Mesothelial cell of epicardium (in vitro differentiated cells): ENCODE measurements around the gene NLRP5. TPM values are rescaled to one million over a fixed set of nuclear protein-coding genes. Genes with fewer than 3 reads are reported as not detected.

Experiments
- DNase-seq, 2 experiments: peaks; one replicate each; pipeline ENCODE4 v3.0.0; 2021; ENCODE audit warnings: low spot score in 2 of 2; ENCODE audit not compliant: unreplicated experiment in 2 of 2
- H3K27ac Mint-ChIP-seq: 2 replicates; pipeline ENCODE4 v1.8.0; 2021; ENCODE audit warnings: mixed read lengths
- H3K27me3 Mint-ChIP-seq: 2 replicates; pipeline ENCODE4 v1.8.0; 2021; ENCODE audit warnings: low read depth, mixed read lengths
- H3K36me3 Mint-ChIP-seq: 2 replicates; pipeline ENCODE4 v1.8.0; 2021; ENCODE audit warnings: mixed read lengths
- H3K4me1 Mint-ChIP-seq: 2 replicates; pipeline ENCODE4 v1.8.0; 2021; ENCODE audit warnings: mixed read lengths
- H3K4me3 Mint-ChIP-seq: 2 replicates; pipeline ENCODE4 v1.8.0; 2021; ENCODE audit warnings: mild to moderate bottlenecking, moderate library complexity, mixed read lengths
- H3K9me3 Mint-ChIP-seq: 2 replicates; pipeline ENCODE4 v1.8.0; 2021; ENCODE audit warnings: mixed read lengths
- total RNA-seq: library from RNA; stranded (reverse); gene quantifications from 3 replicates; pipeline ENCODE4 v1.2.1, GENCODE V29; 2021
- TF ChIP-seq, protein P1 (sequence below): fragments of 200-600 bp; sonication (generic); IDR thresholded peaks from one replicate; pipeline ENCODE4 v1.5.0; 2021; ENCODE audit warnings: antibody characterized with exemption; ENCODE audit not compliant: unreplicated experiment

Gene NLRP5
- total RNA-seq, 1 donor from 2014 or later, result not detected

DNA sequence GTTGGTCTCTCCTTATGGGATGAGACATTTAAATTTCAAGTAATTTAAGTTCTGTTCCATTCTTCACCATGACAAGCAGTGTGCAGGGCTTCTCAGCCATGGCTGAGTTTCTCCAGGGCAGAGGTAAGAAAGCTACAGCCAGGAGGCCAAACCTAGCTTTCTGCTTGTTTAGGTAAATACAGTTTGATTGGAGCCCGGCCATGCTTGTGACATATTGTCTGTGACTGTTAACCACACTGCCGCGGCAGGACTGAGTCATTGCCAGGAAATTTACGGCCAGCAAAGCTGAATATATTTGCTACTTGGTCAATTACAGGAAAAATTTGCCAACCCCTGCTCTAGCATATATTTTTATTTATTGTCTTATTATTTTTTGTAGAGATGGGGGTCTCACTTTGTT, 28.2 kb upstream of the NLRP5 start:
- no peak for DNase-seq
- no peak overlapping the region for H3K27ac Mint-ChIP-seq
- no peaks in the 10 kb centered on the region for H3K27me3 Mint-ChIP-seq
- H3K9me3 Mint-ChIP-seq, result peaks cover 30% of the 10 kb centered on the region
- no peaks in the 10 kb centered on the region for H3K4me1 Mint-ChIP-seq
- H3K36me3 Mint-ChIP-seq, result no peaks in the 10 kb centered on the region
- TF ChIP-seq, protein P1, sequence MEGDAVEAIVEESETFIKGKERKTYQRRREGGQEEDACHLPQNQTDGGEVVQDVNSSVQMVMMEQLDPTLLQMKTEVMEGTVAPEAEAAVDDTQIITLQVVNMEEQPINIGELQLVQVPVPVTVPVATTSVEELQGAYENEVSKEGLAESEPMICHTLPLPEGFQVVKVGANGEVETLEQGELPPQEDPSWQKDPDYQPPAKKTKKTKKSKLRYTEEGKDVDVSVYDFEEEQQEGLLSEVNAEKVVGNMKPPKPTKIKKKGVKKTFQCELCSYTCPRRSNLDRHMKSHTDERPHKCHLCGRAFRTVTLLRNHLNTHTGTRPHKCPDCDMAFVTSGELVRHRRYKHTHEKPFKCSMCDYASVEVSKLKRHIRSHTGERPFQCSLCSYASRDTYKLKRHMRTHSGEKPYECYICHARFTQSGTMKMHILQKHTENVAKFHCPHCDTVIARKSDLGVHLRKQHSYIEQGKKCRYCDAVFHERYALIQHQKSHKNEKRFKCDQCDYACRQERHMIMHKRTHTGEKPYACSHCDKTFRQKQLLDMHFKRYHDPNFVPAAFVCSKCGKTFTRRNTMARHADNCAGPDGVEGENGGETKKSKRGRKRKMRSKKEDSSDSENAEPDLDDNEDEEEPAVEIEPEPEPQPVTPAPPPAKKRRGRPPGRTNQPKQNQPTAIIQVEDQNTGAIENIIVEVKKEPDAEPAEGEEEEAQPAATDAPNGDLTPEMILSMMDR, result no peak
- H3K4me3 Mint-ChIP-seq, result no peak overlapping the region

DNA sequence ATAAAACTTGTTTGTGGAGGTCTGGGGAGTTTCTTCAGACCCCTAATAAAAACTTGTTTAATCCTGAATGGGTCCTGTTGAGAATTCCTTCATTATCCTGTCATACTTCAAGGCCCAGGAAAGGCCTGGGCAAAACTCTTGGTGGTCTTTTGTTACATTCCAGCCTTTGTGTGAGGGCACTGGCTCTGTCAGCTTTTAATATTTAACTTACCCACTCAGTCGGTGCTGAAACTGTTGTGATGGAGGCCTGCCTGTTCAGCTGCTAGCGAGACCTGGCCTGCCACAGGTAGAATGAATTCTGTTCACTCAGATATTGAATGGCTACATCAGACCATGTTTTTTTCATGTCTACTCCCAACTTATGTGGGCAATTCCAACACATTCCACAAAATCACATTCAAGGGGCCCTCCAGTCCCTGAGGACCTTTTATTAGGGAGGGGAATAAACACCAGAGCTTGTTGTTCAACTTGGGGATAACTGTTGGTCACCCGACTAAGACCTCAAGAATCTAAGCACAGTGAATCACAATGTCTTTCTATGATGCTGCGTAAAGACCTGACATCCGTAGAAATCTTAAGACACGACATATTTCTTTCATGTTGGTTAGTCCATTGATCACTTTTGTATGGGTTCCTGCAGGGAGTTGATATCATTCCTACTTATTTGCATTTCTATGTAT, 26.4 kb upstream of the NLRP5 start:
- TF ChIP-seq, protein P1, result no peak
- no peaks in the 10 kb centered on the region for H3K27me3 Mint-ChIP-seq
- H3K27ac Mint-ChIP-seq, result no peak overlapping the region
- no peaks in the 10 kb centered on the region for H3K4me1 Mint-ChIP-seq
- H3K36me3 Mint-ChIP-seq, result no peaks in the 10 kb centered on the region
- no peak overlapping the region for H3K4me3 Mint-ChIP-seq
- no peak for DNase-seq
- H3K9me3 Mint-ChIP-seq, result peaks cover 35% of the 10 kb centered on the region

DNA sequence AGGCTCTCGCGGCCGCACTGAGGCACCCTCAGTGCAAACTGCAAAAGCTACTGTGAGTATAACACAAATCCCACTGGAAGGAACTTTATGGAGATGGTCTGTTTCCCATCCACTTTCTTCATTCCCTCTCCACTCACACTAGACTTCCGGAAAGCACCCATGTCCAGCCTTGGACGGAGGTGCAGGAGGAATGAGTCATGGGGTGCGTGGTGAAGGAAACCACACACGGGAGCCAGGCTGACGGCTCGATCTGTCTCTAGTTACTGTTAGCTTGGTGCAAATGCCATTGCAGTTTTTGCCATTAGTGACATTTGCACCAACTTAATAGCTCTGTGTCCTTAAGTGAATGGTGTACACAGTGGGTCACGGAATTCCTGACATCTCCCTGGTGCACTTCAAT, 24.4 kb upstream of the NLRP5 start:
- Mint-ChIP-seq H3K27me3 (no peaks in the 10 kb centered on the region), H3K36me3 (no peaks in the 10 kb centered on the region), H3K27ac (no peak overlapping the region), H3K4me3 (no peak overlapping the region), H3K9me3 (peaks cover 45% of the 10 kb centered on the region), H3K4me1 (no peaks in the 10 kb centered on the region)
- no peak for DNase-seq
- TF ChIP-seq, protein P1, result no peak

DNA sequence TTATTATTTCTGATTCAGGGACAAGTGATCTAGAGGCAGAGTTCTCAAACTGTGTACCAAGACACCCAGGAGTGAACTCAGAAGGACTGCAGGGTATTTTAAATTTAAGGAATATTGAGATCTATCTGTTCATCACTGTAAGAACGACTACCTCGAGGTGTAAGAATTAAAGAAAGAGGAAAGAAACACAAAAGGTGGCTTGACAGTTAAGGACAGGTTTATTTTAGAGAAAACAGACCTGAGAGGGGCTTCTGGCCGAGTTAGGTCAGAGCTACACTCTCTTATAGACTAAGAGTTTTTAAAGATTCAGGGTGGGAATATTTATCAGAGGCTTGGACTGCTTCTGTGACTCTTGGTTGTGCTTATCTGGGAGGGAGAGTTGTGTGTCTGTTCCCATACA, 12.6 kb upstream of the NLRP5 start:
- Mint-ChIP-seq H3K4me3 (no peak overlapping the region), H3K9me3 (peaks cover 74% of the 10 kb centered on the region), H3K36me3 (no peaks in the 10 kb centered on the region), H3K4me1 (no peaks in the 10 kb centered on the region), H3K27ac (no peak overlapping the region), H3K27me3 (no peaks in the 10 kb centered on the region)
- DNase-seq, result no peak
- TF ChIP-seq, protein P1, result no peak

DNA sequence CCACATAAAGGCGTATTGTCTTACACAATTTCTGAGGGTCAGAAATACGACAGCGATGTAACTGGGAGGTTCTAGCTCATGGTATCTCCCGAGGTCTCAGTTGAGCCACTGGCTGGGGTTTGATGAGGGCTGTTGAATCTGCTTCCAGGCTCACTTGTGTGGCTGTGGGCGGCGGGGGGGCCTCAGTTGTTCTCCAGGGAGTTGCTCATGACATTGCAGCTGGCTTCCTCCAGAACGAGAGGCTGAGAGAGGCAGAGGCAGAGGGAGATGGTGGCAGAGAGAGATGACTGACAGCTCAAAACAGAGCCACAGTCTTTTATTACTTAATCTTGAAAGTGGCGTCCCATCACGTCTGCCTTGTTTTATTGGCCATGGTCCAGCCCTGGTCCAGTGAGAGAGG, 6.2 kb upstream of the NLRP5 start:
- Mint-ChIP-seq H3K27ac (no peak overlapping the region), H3K4me1 (no peaks in the 10 kb centered on the region), H3K36me3 (no peaks in the 10 kb centered on the region), H3K4me3 (no peak overlapping the region), H3K9me3 (peaks cover 61% of the 10 kb centered on the region), H3K27me3 (no peaks in the 10 kb centered on the region)
- DNase-seq, result no peak
- TF ChIP-seq, protein P1, result no peak

DNA sequence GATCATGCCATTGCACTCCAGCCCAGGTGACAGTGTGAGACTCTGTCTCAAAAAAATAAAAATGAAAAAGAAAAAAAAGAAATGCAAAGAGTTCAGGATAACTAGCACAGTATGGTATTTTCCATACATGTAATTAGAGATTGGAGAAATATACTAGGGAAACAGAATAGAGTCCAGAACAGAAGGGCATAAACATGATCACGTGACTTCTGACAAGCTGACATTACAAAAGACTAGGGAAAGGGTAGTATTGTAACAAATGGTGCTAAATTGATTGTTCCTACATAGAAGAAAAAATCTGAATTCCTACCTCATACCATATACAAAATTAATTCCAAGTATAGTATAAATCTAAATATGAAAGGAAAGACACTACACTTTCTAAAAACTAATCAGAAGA, 1.3 kb upstream of the NLRP5 start:
- no peak overlapping the region for H3K27ac Mint-ChIP-seq
- H3K4me3 Mint-ChIP-seq, result no peak overlapping the region
- no peaks in the 10 kb centered on the region for H3K36me3 Mint-ChIP-seq
- no peaks in the 10 kb centered on the region for H3K27me3 Mint-ChIP-seq
- DNase-seq, result no peak
- H3K9me3 Mint-ChIP-seq, result peaks cover 59% of the 10 kb centered on the region
- H3K4me1 Mint-ChIP-seq, result no peaks in the 10 kb centered on the region
- TF ChIP-seq, protein P1, result no peak
